ENCODE results near the gene FLOT2. TPM values are rescaled to one million over a fixed set of nuclear protein-coding genes. Genes with fewer than 3 reads are reported as not detected.
"Not testable (repeated sequence)": the region's sequence is repeated elsewhere in the genome, so short reads cannot be mapped to it uniquely, and the experiment has no call there.

Gene FLOT2
- total RNA-seq, 1 donor from 2014 or later, result 77.3 TPM

DNA sequence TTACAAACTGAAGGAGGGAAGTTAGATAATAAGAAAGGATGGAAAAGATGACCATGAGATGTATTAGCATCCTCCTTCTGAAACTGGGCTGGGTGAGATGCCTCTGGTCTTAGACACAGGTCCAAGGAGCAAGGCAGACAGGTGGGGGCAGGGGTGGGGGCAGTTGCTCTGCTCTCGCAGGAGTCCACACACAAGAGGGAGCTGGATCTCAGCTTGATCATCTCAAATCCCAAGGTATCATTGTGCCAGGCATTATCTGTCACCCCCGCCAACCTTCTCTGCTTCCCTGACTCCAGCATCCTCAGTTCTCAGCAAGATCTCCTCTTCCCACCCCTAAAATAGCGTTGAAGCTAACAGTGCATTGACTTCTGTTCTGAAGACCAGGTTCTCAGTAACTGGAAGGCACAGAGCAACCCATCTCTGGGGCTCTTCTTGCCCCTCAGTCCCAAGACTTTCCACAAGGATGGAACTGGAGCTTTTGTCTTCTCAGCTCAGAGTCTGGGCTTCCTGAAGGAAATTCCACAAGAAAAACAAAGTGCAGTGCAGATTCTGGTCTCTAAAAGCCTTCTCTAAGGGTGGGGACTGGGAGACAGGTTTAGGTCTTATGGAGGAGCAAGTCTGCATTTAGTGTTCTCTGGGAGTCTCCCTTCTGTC lies 1.6 kb downstream of the FLOT2 start:
- DNase-seq (ENCODE audit: low read depth, low spot score), result no peak

GRCh38 chr17:28893248-28894183 lies 4.0 kb downstream of the FLOT2 start:
- DNase-seq (ENCODE audit: low read depth, low spot score), result not testable (repeated sequence)

DNA sequence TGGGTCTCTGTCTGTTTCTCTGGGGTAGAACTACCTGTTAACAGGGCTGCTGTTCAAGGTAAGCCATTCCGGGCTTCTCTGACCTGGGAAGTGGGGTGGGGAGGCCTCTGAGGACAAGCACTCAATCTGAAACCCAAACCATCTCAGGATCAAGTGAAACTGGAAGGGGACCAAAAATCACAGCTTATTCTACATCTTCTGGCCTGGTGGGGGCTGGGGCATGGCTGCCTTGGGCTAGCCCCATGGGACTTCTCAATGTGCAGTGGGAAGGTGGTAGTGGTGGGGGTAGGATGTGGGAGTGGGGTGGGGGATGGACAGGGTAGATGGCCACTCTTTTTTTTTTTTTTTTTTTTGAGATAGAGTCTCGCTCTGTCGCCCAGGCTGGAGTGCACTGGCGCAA lies 5.5 kb downstream of the FLOT2 start:
- no peak for DNase-seq (ENCODE audit: low read depth, low spot score)

GRCh38 chr17:28891201-28891600 lies 6.3 kb downstream of the FLOT2 start:
- no peak for DNase-seq (ENCODE audit: low read depth, low spot score)

- no peak for DNase-seq (ENCODE audit: low read depth, low spot score)
Observed at GRCh38 chr17:28889996-28890395, 7.5 kb downstream of the FLOT2 start.

- DNase-seq (ENCODE audit: low read depth, low spot score), result no peak
Observed at GRCh38 chr17:28888832-28889231, 8.7 kb downstream of the FLOT2 start.

DNA sequence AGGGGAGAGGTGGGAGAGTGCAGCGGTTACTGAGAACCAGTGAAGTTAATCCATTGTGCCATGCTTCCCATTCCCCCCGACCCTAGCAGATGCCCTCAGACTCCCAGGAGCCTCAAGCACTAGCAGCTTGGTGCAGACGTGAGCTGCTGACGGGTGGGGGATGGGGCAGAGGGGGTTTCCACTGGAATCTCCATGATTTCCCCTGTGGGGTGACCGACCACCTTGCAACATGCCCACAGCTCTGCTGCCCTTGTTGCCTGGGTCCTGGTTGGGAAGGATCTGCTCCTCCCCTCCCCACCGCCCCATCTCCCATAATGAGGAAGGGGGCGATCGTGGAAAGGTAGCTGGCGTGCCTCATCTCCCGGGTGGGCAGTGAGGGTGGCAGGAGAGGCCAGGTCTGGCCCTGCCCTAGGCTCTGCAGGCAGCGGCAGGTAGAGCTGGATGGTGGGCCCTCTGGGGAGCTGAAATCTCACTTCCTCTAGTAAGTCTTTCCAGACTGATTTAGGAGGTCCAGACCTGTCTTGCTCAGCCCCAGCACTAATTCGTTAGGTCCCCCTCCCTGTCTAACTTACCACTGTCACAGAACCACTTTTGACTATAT lies 9.6 kb downstream of the FLOT2 start:
- DNase-seq (ENCODE audit: low read depth, low spot score), result no peak

DNA sequence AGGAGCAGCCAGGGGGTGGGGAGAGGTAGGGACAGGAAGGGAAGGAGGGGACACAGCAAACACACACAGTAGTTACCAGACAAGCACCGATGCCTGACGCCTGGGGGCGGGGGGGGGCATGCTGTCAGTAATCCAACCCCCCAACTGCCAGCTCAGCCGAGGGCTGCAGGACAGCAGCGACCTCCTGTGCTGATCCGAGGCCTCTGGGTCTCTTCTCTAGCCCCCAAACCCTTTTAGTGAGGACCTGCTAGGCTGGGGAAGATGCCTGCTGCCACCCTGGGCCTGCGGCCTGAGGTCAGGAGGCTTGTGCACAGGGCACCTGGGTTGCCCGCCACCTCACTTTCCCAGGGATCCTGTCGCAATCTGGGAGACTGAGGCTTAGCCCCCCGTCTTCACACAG lies 11.6 kb downstream of the FLOT2 start:
- no peak for DNase-seq (ENCODE audit: low read depth, low spot score)

GRCh38 chr17:28885363-28885762 lies 12.2 kb downstream of the FLOT2 start:
- no peak for DNase-seq (ENCODE audit: low read depth, low spot score)

DNA sequence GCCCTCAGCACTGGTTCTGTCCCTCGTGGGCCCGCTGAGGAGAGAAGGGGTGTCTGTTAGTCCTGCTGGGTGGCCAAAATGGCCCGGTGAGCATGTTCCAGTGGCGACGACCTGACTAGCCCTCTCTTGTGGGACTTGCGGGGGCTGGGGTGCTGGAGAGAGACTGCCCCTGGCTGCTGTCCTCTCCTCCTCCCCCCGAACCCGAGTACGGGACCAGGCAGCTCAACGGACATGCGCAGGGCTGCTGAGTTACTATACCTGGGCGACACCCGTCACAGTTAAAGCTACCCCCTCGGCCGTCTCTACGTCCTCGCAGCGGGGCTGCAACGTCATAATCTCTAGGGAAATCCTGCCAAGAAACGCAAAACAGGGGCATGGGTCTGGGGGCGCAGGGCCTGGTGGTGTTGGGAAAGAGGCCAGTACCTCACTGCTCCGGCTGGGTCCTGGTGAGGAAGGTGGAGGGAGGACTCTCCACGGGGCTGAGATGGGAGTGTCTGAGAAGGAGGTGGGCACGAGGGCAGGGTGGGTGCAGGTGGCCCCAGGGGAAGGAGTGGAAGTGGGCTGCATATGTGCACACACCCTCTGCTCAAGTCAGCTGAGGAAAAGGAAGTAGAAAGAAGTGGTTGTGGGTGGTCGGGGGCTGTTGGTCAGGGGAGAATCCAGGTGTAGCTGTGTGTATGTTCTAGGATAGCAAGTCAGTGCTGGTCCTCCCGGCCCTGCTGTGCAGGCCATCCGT lies 13.4 kb downstream of the FLOT2 start:
- DNase-seq (ENCODE audit: low read depth, low spot score), result no peak

GRCh38 chr17:28882154-28882895 lies 15.2 kb downstream of the FLOT2 start:
- DNase-seq (ENCODE audit: low read depth, low spot score), result no peak

GRCh38 chr17:28881533-28882056 lies 15.9 kb downstream of the FLOT2 start:
- DNase-seq (ENCODE audit: low read depth, low spot score), result no peak

- DNase-seq (ENCODE audit: low read depth, low spot score), result no peak
Observed at GRCh38 chr17:28880572-28880945, 17.0 kb downstream of the FLOT2 start.

DNA sequence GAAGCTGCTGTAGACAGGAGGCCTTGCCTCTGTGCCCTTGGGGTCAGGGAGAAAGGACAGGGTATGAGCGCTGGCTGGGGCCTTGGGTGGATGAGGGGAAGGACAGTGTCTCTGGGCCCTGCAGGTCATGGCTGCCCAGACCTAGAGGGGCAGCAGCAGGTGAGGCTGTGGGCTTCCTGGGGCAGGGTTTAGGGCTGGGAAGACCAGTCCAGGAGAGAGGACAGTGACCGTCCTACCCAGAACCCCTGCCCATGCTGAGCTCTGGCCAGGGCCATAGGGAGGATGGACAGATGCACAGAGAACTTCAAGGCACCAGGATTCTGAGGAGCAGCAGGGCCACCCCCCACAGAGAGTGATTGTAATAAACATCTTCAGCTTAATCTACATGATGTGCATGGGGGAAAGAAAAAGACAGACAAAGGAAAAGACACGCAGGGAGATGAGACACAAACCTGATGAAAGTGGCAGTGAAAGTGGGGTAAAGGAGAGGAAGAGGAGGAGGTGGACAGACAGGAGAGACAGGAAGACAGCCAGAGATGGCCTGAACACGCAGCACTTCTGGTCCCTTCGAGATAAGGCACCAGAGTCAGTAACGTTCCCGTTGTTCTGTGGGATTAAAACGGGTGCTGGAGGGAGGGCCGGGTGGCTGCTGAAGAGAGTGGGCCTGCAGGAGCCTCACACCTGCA lies 17.5 kb downstream of the FLOT2 start:
- DNase-seq (ENCODE audit: low read depth, low spot score), result no peak

- DNase-seq (ENCODE audit: low read depth, low spot score), result no peak
Observed at GRCh38 chr17:28878981-28879380, 18.6 kb downstream of the FLOT2 start.

- no peak for DNase-seq (ENCODE audit: low read depth, low spot score)
Observed at GRCh38 chr17:28878158-28878910, 19.2 kb downstream of the FLOT2 start.

GRCh38 chr17:28877150-28877711 lies 20.3 kb downstream of the FLOT2 start:
- DNase-seq (ENCODE audit: low read depth, low spot score), result not testable (repeated sequence)

- no peak for DNase-seq (ENCODE audit: low read depth, low spot score)
Observed at GRCh38 chr17:28875848-28876550, 21.5 kb downstream of the FLOT2 start.

Measured in pulmonary artery endothelial cell (primary cell).